ENCODE measurements around the gene HACL1.

HACL1 gene

DNA sequence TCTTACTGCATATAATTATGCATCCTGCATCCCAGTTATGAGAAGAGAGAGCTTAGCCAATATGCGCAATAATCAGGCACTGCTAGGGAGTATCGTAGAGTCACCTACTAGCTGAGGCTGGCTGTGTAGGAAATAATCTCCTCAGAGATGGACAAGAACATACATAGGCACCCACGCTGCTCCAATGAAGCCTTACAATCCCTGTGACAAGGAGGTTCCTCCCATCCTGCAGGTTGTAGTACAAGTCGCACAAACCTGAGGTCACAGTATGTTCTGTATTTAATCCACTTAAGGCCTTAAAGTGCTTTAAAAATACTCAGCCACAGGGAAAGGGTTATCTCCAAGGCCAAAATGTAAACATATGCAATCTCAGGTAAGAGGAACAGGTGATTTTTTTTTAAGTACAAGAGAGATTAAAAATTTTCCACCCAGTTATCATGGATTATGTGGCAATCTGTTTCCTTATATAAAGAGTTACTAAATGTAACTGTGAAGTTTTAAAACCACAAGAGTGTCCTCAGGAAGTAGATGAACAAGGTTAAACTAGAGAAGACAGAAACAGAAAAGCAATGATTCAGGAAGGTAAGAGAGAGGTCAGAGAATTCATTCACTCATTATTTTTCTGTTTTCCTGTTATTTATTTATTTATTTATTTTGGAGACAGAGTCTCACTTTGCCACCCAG lies 72.4 kb downstream of the HACL1 start:
- Histone ChIP-seq H3K27ac (ENCODE audit: low read depth, low read length) (no peak overlapping the region), H3K4me3 (ENCODE audit: low read length) (no peak overlapping the region), H3K4me1 (ENCODE audit: control insufficient read depth, insufficient read depth, low read length) (no peaks in the 10 kb centered on the region)

DNA sequence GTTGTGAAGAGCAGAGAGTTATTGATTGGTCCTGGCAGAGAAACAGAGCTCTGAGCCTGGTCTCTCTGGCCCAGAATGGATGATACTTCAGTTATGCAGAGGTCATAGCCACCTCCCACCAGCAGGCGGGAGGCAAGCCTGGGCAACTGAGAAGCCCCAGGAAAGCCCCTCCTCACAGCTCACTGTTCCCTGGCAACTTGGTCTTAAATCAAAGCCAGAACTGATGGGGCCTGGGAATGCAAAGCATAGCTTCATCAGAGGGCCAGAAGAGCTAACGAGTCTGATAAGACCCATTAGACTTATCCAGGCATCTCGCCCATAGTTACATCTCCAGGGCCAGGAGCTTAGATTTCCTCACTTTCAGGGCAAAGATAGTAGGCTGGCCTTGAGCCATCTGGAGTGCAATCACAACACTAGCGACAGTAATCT lies 74.3 kb downstream of the HACL1 start:
- Histone ChIP-seq H3K9ac (ENCODE audit: low read length) (no peak overlapping the region), H3K36me3 (ENCODE audit: control insufficient read depth, insufficient read depth, low read length) (no peaks in the 10 kb centered on the region), H3K27ac (ENCODE audit: low read depth, low read length) (no peak overlapping the region), H3K27me3 (ENCODE audit: control insufficient read depth, insufficient read depth, low read length) (no peaks in the 10 kb centered on the region), H3K4me3 (ENCODE audit: low read length) (no peak overlapping the region), H3K4me1 (ENCODE audit: control insufficient read depth, insufficient read depth, low read length) (no peaks in the 10 kb centered on the region)

More for the DNA sequence above, 72.4 kb downstream of the HACL1 start:
- H3K36me3 ChIP-seq (ENCODE audit: control insufficient read depth, insufficient read depth, low read length): no peaks in the 10 kb centered on the region
- no peaks in the 10 kb centered on the region for H3K27me3 ChIP-seq (ENCODE audit: control insufficient read depth, insufficient read depth, low read length)
- H3K9ac ChIP-seq (ENCODE audit: low read length): no peak overlapping the region

GRCh38 chr3:15525790-15526189 lies 75.6 kb downstream of the HACL1 start:
- Histone ChIP-seq H3K27me3 (ENCODE audit: control insufficient read depth, insufficient read depth, low read length) (no peaks in the 10 kb centered on the region), H3K36me3 (ENCODE audit: control insufficient read depth, insufficient read depth, low read length) (no peaks in the 10 kb centered on the region), H3K9ac (ENCODE audit: low read length) (no peak overlapping the region), H3K4me3 (ENCODE audit: low read length) (no peak overlapping the region), H3K4me1 (ENCODE audit: control insufficient read depth, insufficient read depth, low read length) (peaks cover 3% of the 10 kb centered on the region), H3K27ac (ENCODE audit: low read depth, low read length) (no peak overlapping the region)

- H3K4me1 ChIP-seq (ENCODE audit: control insufficient read depth, insufficient read depth, low read length): peaks cover 3% of the 10 kb centered on the region
- H3K27me3 ChIP-seq (ENCODE audit: control insufficient read depth, insufficient read depth, low read length): no peaks in the 10 kb centered on the region
- H3K27ac ChIP-seq (ENCODE audit: low read depth, low read length): no peak overlapping the region
- H3K4me3 ChIP-seq (ENCODE audit: low read length): no peak overlapping the region
- H3K9ac ChIP-seq (ENCODE audit: low read length): no peak overlapping the region
- H3K36me3 ChIP-seq (ENCODE audit: control insufficient read depth, insufficient read depth, low read length): no peaks in the 10 kb centered on the region
These were observed 77.5 kb downstream of the HACL1 start for GRCh38 chr3:15523660-15524417.

GRCh38 chr3:15522016-15522415 lies 79.4 kb downstream of the HACL1 start:
- Histone ChIP-seq H3K4me3 (ENCODE audit: low read length) (no peak overlapping the region), H3K36me3 (ENCODE audit: control insufficient read depth, insufficient read depth, low read length) (no peaks in the 10 kb centered on the region), H3K27me3 (ENCODE audit: control insufficient read depth, insufficient read depth, low read length) (no peaks in the 10 kb centered on the region), H3K9ac (ENCODE audit: low read length) (no peak overlapping the region), H3K4me1 (ENCODE audit: control insufficient read depth, insufficient read depth, low read length) (peaks cover 3% of the 10 kb centered on the region), H3K27ac (ENCODE audit: low read depth, low read length) (no peak overlapping the region)

DNA sequence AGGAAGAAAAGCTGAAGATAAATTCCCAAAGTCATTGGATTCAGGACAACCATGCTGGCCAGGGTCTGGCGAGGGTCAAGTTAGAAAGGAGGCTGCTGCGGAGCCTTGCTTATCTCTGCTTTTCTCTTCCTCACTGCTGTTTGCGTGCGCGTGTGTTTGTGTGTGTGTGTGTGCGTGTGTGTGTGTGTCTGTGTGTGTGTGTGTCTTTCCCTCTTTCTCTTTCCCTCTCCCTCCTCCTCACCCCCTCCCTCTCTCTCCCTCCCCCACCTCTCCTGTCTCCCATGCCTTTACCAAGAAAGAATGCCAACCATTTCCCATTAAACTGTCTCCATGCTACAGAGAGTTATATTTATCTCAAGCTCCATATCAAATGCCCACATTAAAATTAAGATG lies 79.8 kb downstream of the HACL1 start, which contains the start of gene COLQ:
COLQ (minus strand) TSS at position 134 of the 393 bp plus-strand sequence; CDS start at position 53, 81 bp downstream.
- H3K9ac ChIP-seq (ENCODE audit: low read length): no peak within 1 kb of the TSS
- H3K27ac ChIP-seq (ENCODE audit: low read depth, low read length): no peak within 1 kb of the TSS
- no peaks in the 10 kb centered on the region for H3K27me3 ChIP-seq (ENCODE audit: control insufficient read depth, insufficient read depth, low read length)
- H3K4me1 ChIP-seq (ENCODE audit: control insufficient read depth, insufficient read depth, low read length): peaks cover 3% of the 10 kb centered on the region
- H3K36me3 ChIP-seq (ENCODE audit: control insufficient read depth, insufficient read depth, low read length): no peaks in the 10 kb centered on the region
- peak within 1 kb of the TSS; percentile 14 for H3K4me3 ChIP-seq (ENCODE audit: low read length)

DNA sequence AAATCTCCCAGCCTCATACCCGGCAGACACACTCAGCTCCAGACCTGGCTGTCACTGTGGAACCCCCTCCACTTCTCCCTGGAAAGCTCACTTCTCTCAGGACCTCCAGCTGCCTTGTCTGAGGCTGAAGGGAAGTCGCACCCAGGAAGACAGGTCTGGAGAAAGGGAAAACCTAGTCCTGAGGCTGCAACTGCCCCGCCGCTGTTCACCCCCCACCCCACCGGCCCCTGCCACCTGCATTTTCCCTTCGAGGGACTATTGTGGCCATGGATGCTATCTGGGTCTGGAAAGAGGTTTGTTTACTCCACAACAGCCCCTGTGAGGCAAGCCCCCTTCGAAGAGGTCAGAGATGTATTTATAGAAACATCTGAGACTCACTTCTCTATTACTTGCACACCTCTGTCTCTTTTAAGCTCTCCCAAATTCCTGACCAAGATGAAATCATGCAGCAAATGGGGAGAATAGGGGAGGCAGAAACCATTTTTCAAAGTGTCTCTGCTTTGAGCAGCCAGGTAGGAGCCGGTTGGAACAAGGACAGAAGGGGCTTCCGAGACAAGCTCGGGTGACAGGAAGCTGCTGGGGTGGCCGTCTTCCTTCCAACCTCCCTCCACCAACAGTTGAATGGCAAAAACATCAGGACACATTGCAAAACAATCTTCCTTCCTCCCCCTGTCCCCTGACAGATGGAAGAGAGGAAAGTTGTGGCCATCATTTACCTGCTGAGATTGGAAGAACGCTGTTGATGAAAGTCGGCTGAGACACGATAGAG lies 80.4 kb downstream of the HACL1 start:
- Histone ChIP-seq H3K9ac (ENCODE audit: low read length) (no peak overlapping the region), H3K36me3 (ENCODE audit: control insufficient read depth, insufficient read depth, low read length) (no peaks in the 10 kb centered on the region), H3K4me1 (ENCODE audit: control insufficient read depth, insufficient read depth, low read length) (peaks cover 3% of the 10 kb centered on the region), H3K4me3 (ENCODE audit: low read length) (peak overlapping the region; percentile 14), H3K27ac (ENCODE audit: low read depth, low read length) (no peak overlapping the region), H3K27me3 (ENCODE audit: control insufficient read depth, insufficient read depth, low read length) (no peaks in the 10 kb centered on the region)

- Histone ChIP-seq H3K27ac (ENCODE audit: low read depth, low read length) (no peak overlapping the region), H3K4me1 (ENCODE audit: control insufficient read depth, insufficient read depth, low read length) (peaks cover 3% of the 10 kb centered on the region), H3K36me3 (ENCODE audit: control insufficient read depth, insufficient read depth, low read length) (no peaks in the 10 kb centered on the region), H3K27me3 (ENCODE audit: control insufficient read depth, insufficient read depth, low read length) (no peaks in the 10 kb centered on the region), H3K9ac (ENCODE audit: low read length) (no peak overlapping the region), H3K4me3 (ENCODE audit: low read length) (no peak overlapping the region)
These were observed 81.2 kb downstream of the HACL1 start for GRCh38 chr3:15520185-15520584.

DNA sequence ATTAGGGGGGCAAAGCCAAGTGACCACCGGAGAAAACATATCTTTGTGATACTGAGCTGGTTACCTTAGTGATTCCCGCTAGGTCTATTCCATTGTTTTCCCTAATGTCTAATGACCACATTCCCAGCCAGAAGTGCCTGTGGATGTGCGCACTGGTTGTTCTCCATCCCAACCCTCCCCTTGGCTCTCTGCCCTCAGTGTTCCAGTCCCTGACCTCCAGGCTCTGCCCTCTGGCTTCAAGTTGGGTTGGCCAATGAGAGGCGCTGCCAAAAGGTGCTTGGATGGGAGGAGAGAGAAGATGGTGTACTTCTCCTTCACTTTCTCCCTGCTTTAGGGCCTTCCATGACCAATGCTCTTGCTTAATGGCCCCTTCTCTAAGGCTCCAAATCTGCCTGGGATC lies 82.3 kb downstream of the HACL1 start:
- no peak overlapping the region for H3K4me3 ChIP-seq (ENCODE audit: low read length)
- no peak overlapping the region for H3K9ac ChIP-seq (ENCODE audit: low read length)
- H3K36me3 ChIP-seq (ENCODE audit: control insufficient read depth, insufficient read depth, low read length): no peaks in the 10 kb centered on the region
- H3K27ac ChIP-seq (ENCODE audit: low read depth, low read length): no peak overlapping the region
- peaks cover 3% of the 10 kb centered on the region for H3K4me1 ChIP-seq (ENCODE audit: control insufficient read depth, insufficient read depth, low read length)
- no peaks in the 10 kb centered on the region for H3K27me3 ChIP-seq (ENCODE audit: control insufficient read depth, insufficient read depth, low read length)

DNA sequence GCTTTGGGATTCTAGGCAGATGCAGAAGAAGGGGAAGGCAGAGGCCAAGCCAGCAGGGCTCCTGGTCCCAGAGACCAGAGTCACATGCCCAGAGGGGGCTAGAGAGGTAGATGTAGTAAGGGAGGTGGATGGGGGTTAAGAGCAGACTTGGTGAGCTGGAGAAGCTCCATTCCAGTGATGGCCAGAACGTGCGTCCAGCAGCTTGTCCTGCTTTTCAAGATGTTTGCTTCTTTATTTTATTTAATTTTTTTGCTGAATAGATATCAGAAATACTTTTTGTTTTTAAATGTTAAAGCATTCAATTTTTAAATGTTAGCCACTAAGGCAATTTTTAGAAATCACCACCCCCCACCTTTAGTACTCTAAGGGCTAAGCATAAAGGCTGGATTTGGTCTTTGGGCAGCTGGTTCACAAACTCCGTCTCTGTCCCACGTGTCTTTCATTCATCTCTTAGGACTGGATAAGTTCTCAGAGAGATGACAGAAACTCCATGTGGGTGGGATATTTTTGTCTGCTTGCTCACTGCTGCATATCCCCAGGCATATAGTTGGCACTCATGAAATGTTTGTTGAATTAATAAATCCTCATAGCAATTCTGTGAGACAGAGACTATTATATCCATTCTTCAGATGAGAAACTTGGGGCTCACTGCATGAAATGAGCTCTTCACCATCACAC lies 86.6 kb downstream of the HACL1 start:
- Histone ChIP-seq H3K27ac (ENCODE audit: low read depth, low read length) (no peak overlapping the region), H3K36me3 (ENCODE audit: control insufficient read depth, insufficient read depth, low read length) (no peaks in the 10 kb centered on the region), H3K4me1 (ENCODE audit: control insufficient read depth, insufficient read depth, low read length) (peaks cover 10% of the 10 kb centered on the region), H3K4me3 (ENCODE audit: low read length) (no peak overlapping the region), H3K9ac (ENCODE audit: low read length) (no peak overlapping the region), H3K27me3 (ENCODE audit: control insufficient read depth, insufficient read depth, low read length) (no peaks in the 10 kb centered on the region)

- Histone ChIP-seq H3K4me3 (ENCODE audit: low read length) (no peak overlapping the region), H3K27me3 (ENCODE audit: control insufficient read depth, insufficient read depth, low read length) (no peaks in the 10 kb centered on the region), H3K9ac (ENCODE audit: low read length) (no peak overlapping the region), H3K36me3 (ENCODE audit: control insufficient read depth, insufficient read depth, low read length) (no peaks in the 10 kb centered on the region), H3K4me1 (ENCODE audit: control insufficient read depth, insufficient read depth, low read length) (peaks cover 10% of the 10 kb centered on the region), H3K27ac (ENCODE audit: low read depth, low read length) (no peak overlapping the region)
These were observed 87.3 kb downstream of the HACL1 start for GRCh38 chr3:15513810-15514662.

Measured in rectal smooth muscle tissue (tissue), 1 donor.